Osteoblast (primary cell): ENCODE measurements around the gene ANKRD28. TPM values are rescaled to one million over a fixed set of nuclear protein-coding genes. Genes with fewer than 3 reads are reported as not detected.
A peak's percentile ranks its signal among the peaks of the same experiment; 100 is the strongest.

ENCODE experiments used
- DNase-seq: peaks from one replicate; pipeline ENCODE4 v3.0.0; 2011; ENCODE audit warnings: low spot score, mixed read lengths; ENCODE audit not compliant: insufficient read length; ENCODE audit errors: missing footprints
- H2AFZ ChIP-seq: 2 replicates; pipeline ENCODE4 v1.6.0; 2011; ENCODE audit warnings: mild to moderate bottlenecking, low read length
- H3K27ac ChIP-seq: 2 replicates; pipeline ENCODE4 v1.5.1; 2011; ENCODE audit warnings: mild to moderate bottlenecking, low read depth, low read length, moderate library complexity
- H3K27me3 ChIP-seq: 2 replicates; pipeline ENCODE4 v1.6.0; 2012; ENCODE audit warnings: mild to moderate bottlenecking, control low read depth, inconsistent platforms, low read length, moderate library complexity; ENCODE audit not compliant: insufficient read depth
- H3K36me3 ChIP-seq: 2 replicates; pipeline ENCODE4 v1.5.1; 2011; ENCODE audit warnings: mild to moderate bottlenecking, low read length, control low read depth, moderate library complexity; ENCODE audit not compliant: insufficient read depth
- H3K4me1 ChIP-seq: 2 replicates; pipeline ENCODE4 v1.5.1; 2011; ENCODE audit warnings: mild to moderate bottlenecking, low read length, control low read depth, moderate library complexity; ENCODE audit not compliant: insufficient read depth
- H3K4me2 ChIP-seq: 2 replicates; pipeline ENCODE4 v1.6.0; 2011; ENCODE audit warnings: mild to moderate bottlenecking, low read length; ENCODE audit not compliant: insufficient read depth
- H3K4me3 ChIP-seq: fragments of 200-600 bp; sonication (generic); 3 replicates; pipeline ENCODE4 v1.5.1; 2012; ENCODE audit warnings: mild to moderate bottlenecking, low read length, inconsistent platforms; ENCODE audit not compliant: insufficient read depth
- H3K79me2 ChIP-seq: 2 replicates; pipeline ENCODE4 v1.6.0; 2012; ENCODE audit warnings: mild to moderate bottlenecking, low read length, control low read depth, inconsistent platforms; ENCODE audit not compliant: insufficient read depth
- H3K9me3 ChIP-seq: 2 replicates; pipeline ENCODE4 v1.5.1; 2011; ENCODE audit warnings: low read depth, low read length, control low read depth
- H4K20me1 ChIP-seq: 2 replicates; pipeline ENCODE4 v1.6.0; 2012; ENCODE audit warnings: mild to moderate bottlenecking, low read length, control low read depth; ENCODE audit not compliant: insufficient read depth
- CTCF ChIP-seq: IDR thresholded peaks from 2 replicates; pipeline ENCODE4 v1.5.1; 2011; ENCODE audit warnings: mild to moderate bottlenecking, low read depth, low read length, moderate library complexity; ENCODE audit errors: extremely low read depth
- total RNA-seq: library from RNA; depleted of rRNA; stranded (reverse); fragments of >200 nt; gene quantifications from 2 replicates; pipeline ENCODE4 v1.2.3, GENCODE V29; 2012

The ANKRD28 gene
- total RNA-seq, 1 donor: 223 TPM

DNA sequence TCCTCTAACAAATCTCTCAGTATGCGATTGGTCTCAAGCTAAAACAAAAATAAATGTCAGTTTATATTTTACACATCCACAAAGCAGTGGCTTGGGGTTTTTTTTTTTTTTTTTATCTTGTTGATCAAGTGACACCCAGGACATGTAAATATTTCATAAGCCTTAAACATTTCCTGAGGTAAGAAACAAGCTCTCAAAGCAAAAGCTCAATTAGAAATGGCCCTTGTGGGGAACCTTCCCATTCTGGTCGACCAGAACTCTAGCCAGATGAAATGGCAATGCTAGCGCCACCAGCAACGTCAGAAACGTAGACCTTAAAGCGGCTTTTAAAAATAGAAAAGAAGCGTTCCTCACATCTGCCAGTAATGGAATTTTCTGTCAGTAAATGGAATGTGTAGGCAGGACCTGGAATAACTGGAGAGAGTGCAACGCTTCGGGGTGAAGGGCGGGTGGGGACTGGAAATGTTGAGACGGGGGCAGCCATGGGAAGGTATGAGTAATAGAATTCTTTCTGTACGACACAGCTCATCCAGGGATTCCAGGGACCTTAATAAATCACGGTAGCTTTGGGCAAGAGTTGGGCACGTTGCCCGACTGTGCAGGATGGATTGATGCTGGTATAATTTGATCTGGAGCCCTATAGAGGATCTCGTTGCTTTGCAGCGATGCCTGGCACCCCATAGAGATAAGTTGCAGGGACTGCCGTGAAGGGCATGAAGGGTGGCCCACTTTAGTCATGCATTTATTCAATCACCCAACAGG, 151.9 kb downstream of the ANKRD28 start:
- Histone ChIP-seq H3K36me3 (no peaks in the 10 kb centered on the region), H4K20me1 (no peaks in the 10 kb centered on the region), H3K27me3 (no peaks in the 10 kb centered on the region), H2AFZ (no peak overlapping the region), H3K4me2 (peak overlapping the region; percentile 83), H3K9me3 (no peaks in the 10 kb centered on the region), H3K79me2 (no peaks in the 10 kb centered on the region), H3K27ac (peak overlapping the region; percentile 100), H3K4me3 (peak overlapping the region; percentile 36), H3K4me1 (peaks cover 36% of the 10 kb centered on the region)
- TF ChIP-seq CTCF: no peak
- peak; percentile 80 for DNase-seq

GRCh38 chr3:15645246-15645645, 152.5 kb downstream of the ANKRD28 start:
- Histone ChIP-seq H3K36me3 (no peaks in the 10 kb centered on the region), H3K4me3 (no peak overlapping the region), H2AFZ (no peak overlapping the region), H4K20me1 (no peaks in the 10 kb centered on the region), H3K79me2 (no peaks in the 10 kb centered on the region), H3K4me2 (peak overlapping the region; percentile 83), H3K27ac (peak overlapping the region; percentile 100), H3K27me3 (no peaks in the 10 kb centered on the region), H3K4me1 (peaks cover 36% of the 10 kb centered on the region), H3K9me3 (no peaks in the 10 kb centered on the region)
- TF ChIP-seq CTCF: no peak
- no peak for DNase-seq

DNA sequence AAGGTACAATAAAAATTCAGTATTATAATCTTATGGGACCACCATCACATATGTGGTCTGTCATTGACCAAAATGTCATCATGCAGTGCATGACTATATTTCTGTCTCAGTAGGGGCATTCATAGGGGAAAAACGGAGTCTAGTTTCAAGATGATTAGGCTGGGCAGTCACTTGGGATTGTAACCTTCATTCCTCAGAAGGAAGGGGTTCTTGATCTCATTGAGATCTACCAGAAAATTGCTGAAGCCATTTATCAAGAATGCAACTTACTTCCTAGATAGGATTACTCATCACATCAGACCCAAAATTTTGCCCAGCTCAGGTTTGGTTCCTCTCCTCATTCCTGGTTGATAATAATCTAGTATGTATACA, 158.9 kb downstream of the ANKRD28 start:
- peaks cover 49% of the 10 kb centered on the region for H3K4me1 ChIP-seq
- H3K27ac ChIP-seq: peak overlapping the region; percentile 93
- H3K4me2 ChIP-seq: no peak overlapping the region

More for the DNA sequence above, 158.9 kb downstream of the ANKRD28 start:
- Histone ChIP-seq H3K9me3 (no peaks in the 10 kb centered on the region), H3K79me2 (no peaks in the 10 kb centered on the region), H4K20me1 (no peaks in the 10 kb centered on the region), H3K36me3 (no peaks in the 10 kb centered on the region), H3K4me3 (no peak overlapping the region), H2AFZ (no peak overlapping the region), H3K27me3 (no peaks in the 10 kb centered on the region)
- TF ChIP-seq CTCF: no peak
- DNase-seq: peak; percentile 8
